Bronchial epithelial cell (primary cell): Measurements from ENCODE around the gene TMEM89. TPM values are rescaled to one million over a fixed set of nuclear protein-coding genes. Genes with fewer than 3 reads are reported as not detected.

Source experiments
- DNase-seq: peaks from one replicate; pipeline ENCODE4 v3.0.0-alpha.2; 2010; ENCODE audit warnings: low read depth
- FAIRE-seq: peaks from 2 replicates; lab custom pipeline; 2011; peaks lifted over from hg19 to GRCh38; lab: Jason Lieb, UNC
- H3K27me3 ChIP-seq: 2 replicates; pipeline ENCODE4 v1.5.1; 2011; ENCODE audit warnings: low read length; ENCODE audit not compliant: control insufficient read depth, insufficient read depth
- H3K36me3 ChIP-seq: 2 replicates; pipeline ENCODE4 v1.5.1; 2011; ENCODE audit warnings: low read length; ENCODE audit not compliant: control insufficient read depth, insufficient read depth
- H3K4me3 ChIP-seq: 2 replicates; pipeline ENCODE4 v1.5.1; 2011; ENCODE audit warnings: mild to moderate bottlenecking, low read depth, low read length, control low read depth
- CTCF ChIP-seq: IDR thresholded peaks from 2 replicates; pipeline ENCODE4 v1.5.1; 2011; ENCODE audit warnings: mild to moderate bottlenecking, moderate library complexity, low read length, control low read depth, inconsistent platforms; ENCODE audit not compliant: insufficient read depth, severe bottlenecking
- total RNA-seq: library from RNA; depleted of rRNA; stranded (reverse); fragments of >200 nt; gene quantifications from 2 replicates; pipeline ENCODE4 v1.2.1, GENCODE V29; 2014

The TMEM89 gene
- total RNA-seq, 1 donor from 2014 or later, result not detected

- no peak overlapping the region for H3K4me3 ChIP-seq
- no peaks in the 10 kb centered on the region for H3K27me3 ChIP-seq
- FAIRE-seq, result no peak
- no peak for TF ChIP-seq CTCF
- peaks cover 32% of the 10 kb centered on the region for H3K36me3 ChIP-seq
- no peak for DNase-seq
Observed at GRCh38 chr3:48633743-48634142, 12.2 kb upstream of the TMEM89 start.

GRCh38 chr3:48633256-48633655, 11.7 kb upstream of the TMEM89 start:
- no peak for TF ChIP-seq CTCF
- FAIRE-seq, result no peak
- DNase-seq, result no peak
- Histone ChIP-seq H3K4me3 (no peak overlapping the region), H3K27me3 (no peaks in the 10 kb centered on the region), H3K36me3 (peaks cover 32% of the 10 kb centered on the region)

- H3K36me3 ChIP-seq, result peaks cover 43% of the 10 kb centered on the region
- no peak for TF ChIP-seq CTCF
- no peaks in the 10 kb centered on the region for H3K27me3 ChIP-seq
- no peak for DNase-seq
- H3K4me3 ChIP-seq, result no peak overlapping the region
- peak; percentile 28 for FAIRE-seq
Observed at GRCh38 chr3:48631516-48632448, 10.2 kb upstream of the TMEM89 start.

GRCh38 chr3:48630833-48631232, 9.3 kb upstream of the TMEM89 start:
- TF ChIP-seq CTCF, result no peak
- no peak for FAIRE-seq
- peaks cover 47% of the 10 kb centered on the region for H3K36me3 ChIP-seq

GRCh38 chr3:48630407-48630806, 8.8 kb upstream of the TMEM89 start:
- H3K4me3 ChIP-seq, result no peak overlapping the region
- DNase-seq (no peak), FAIRE-seq (peak; percentile 76)
- no peak for TF ChIP-seq CTCF
- peaks cover 47% of the 10 kb centered on the region for H3K36me3 ChIP-seq
- no peaks in the 10 kb centered on the region for H3K27me3 ChIP-seq

More at GRCh38 chr3:48630833-48631232, 9.3 kb upstream of the TMEM89 start:
- Histone ChIP-seq H3K27me3 (no peaks in the 10 kb centered on the region), H3K4me3 (no peak overlapping the region)
- no peak for DNase-seq

- H3K36me3 ChIP-seq, result peaks cover 47% of the 10 kb centered on the region
- DNase-seq, result no peak
- H3K27me3 ChIP-seq, result no peaks in the 10 kb centered on the region
- no peak for TF ChIP-seq CTCF
- FAIRE-seq, result no peak
- no peak overlapping the region for H3K4me3 ChIP-seq
Observed at GRCh38 chr3:48629894-48630293, 8.3 kb upstream of the TMEM89 start.
